Ovary (tissue), 3 donors: Measurements from ENCODE around the gene COL13A1.

Source experiments
- CTCF ChIP-seq, 3 donors: fragments of 450-650 bp in 2 of 3; fragments of 200-600 bp in 1 of 3; IDR thresholded peaks; one replicate each; pipeline versions ENCODE4 v1.5.1 to v1.8.0; 2016 to 2022; ENCODE audit warnings: antibody characterized with exemption in 3 of 3, mild to moderate bottlenecking in 1 of 3
- POLR2A ChIP-seq: fragments of 450-650 bp; IDR thresholded peaks from one replicate; pipeline ENCODE4 v1.6.1; 2017; ENCODE audit warnings: antibody characterized with exemption, mild to moderate bottlenecking, moderate library complexity
- donor health status: DM: no; HTN: no; CAD: no.

DNA sequence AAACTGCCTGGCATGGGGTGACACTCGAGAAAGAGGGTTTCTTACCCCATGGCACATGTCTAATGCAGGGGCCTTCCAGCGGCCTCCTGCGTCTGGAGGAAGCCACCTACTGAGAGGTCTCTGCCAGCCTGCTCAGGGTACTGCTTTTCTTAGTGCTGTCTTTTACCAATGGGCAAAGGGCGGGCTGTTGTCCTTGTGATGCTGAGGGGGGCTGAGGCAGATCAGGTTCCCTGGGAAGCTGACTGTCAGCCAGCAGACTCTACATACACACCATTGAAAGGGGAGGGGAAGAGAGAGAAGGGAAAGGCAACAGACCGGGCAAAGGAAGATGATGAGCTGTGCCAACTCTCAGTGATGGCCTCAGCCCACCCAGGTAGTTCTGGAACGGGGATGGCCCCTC, 48.7 kb downstream of the COL13A1 start:
- TF ChIP-seq CTCF (IDR thresholded peaks at IDR 0.05) = no peak
- no peak for TF ChIP-seq POLR2A
